ENCODE measurements around the gene DNAL1. TPM values are rescaled to one million over a fixed set of nuclear protein-coding genes. Genes with fewer than 3 reads are reported as not detected.
A peak's percentile ranks its signal among the peaks of the same experiment; 100 is the strongest.

The DNAL1 gene
- total and polyA plus RNA-seq, 2 of the 13 experiments (the other 11 are each of a cell fraction or from before 2014, with no cell fraction given) = 1.4 to 13.3 TPM

DNA sequence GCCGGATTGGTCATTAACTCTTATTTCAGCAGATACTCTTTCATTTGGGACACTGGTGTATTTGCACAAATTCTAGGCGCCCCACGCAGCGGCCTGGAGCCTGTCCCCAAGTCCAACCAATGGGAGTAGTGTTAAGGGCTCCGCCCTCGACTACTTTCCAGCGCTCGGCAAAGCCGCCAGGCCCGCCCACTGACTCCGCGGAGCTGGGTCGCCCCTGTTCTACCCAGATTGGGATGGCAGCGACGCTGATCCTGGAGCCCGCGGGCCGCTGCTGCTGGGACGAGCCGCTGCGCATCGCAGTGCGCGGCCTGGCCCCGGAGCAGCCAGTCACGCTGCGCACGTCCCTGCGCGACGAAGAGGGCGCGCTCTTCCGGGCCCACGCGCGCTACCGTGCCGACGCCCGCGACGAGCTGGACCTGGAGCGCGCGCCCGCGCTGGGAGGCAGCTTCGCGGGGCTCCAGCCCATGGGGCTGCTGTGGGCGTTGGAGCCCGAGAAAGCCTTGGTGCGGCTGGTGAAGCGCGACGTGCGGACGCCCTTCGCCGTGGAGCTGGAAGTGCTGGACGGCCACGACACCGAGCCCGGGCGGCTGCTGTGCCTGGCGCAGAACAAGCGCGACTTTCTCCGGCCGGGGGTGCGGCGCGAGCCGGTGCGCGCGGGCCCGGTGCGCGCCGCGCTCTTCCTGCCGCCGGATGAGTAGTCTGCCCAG is 32.3 kb upstream of the DNAL1 start, which contains the start of gene ACOT6 (continued):
- TF ChIP-seq, protein P1, sequence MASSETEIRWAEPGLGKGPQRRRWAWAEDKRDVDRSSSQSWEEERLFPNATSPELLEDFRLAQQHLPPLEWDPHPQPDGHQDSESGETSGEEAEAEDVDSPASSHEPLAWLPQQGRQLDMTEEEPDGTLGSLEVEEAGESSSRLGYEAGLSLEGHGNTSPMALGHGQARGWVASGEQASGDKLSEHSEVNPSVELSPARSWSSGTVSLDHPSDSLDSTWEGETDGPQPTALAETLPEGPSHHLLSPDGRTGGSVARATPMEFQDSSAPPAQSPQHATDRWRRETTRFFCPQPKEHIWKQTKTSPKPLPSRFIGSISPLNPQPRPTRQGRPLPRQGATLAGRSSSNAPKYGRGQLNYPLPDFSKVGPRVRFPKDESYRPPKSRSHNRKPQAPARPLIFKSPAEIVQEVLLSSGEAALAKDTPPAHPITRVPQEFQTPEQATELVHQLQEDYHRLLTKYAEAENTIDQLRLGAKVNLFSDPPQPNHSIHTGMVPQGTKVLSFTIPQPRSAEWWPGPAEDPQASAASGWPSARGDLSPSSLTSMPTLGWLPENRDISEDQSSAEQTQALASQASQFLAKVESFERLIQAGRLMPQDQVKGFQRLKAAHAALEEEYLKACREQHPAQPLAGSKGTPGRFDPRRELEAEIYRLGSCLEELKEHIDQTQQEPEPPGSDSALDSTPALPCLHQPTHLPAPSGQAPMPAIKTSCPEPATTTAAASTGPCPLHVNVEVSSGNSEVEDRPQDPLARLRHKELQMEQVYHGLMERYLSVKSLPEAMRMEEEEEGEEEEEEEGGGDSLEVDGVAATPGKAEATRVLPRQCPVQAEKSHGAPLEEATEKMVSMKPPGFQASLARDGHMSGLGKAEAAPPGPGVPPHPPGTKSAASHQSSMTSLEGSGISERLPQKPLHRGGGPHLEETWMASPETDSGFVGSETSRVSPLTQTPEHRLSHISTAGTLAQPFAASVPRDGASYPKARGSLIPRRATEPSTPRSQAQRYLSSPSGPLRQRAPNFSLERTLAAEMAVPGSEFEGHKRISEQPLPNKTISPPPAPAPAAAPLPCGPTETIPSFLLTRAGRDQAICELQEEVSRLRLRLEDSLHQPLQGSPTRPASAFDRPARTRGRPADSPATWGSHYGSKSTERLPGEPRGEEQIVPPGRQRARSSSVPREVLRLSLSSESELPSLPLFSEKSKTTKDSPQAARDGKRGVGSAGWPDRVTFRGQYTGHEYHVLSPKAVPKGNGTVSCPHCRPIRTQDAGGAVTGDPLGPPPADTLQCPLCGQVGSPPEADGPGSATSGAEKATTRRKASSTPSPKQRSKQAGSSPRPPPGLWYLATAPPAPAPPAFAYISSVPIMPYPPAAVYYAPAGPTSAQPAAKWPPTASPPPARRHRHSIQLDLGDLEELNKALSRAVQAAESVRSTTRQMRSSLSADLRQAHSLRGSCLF (CRISPR knock-in tag; IDR thresholded peaks at IDR 0.05; ENCODE audit: borderline replicate concordance) = no peak
- TF ChIP-seq ARNT2 (CRISPR knock-in tag; IDR thresholded peaks at IDR 0.05; ENCODE audit: low read depth) (peak; percentile 60; the same call in 1 of the 2 replicates), RXRB (CRISPR knock-in tag; IDR thresholded peaks at IDR 0.05; ENCODE audit: borderline replicate concordance) (no peak), ZBTB21 (CRISPR knock-in tag; IDR thresholded peaks at IDR 0.05) (no peak), DPF2 (CRISPR knock-in tag; IDR thresholded peaks at IDR 0.05; ENCODE audit: borderline replicate concordance, low read depth) (no peak), MAFF (IDR thresholded peaks at IDR 0.05; ENCODE audit: low read depth, low read length) (no peak), ATF7 (IDR thresholded peaks at IDR 0.05) (no peak), ATF7 (CRISPR knock-in tag; IDR thresholded peaks at IDR 0.05) (no peak), ZNF225 (CRISPR knock-in tag; IDR thresholded peaks at IDR 0.05) (no peak), NFE2L1 (CRISPR knock-in tag; IDR thresholded peaks at IDR 0.05; ENCODE audit: borderline replicate concordance) (no peak), ZBTB7A (CRISPR knock-in tag; IDR thresholded peaks at IDR 0.05) (no peak), HOXA5 (CRISPR knock-in tag; IDR thresholded peaks at IDR 0.05) (0 out of 2 replicates have a peak, but pooled peaks have one; percentile 12), PHB2 (IDR thresholded peaks at IDR 0.05; ENCODE audit: partially characterized antibody) (no peak), NCOA1 (CRISPR knock-in tag; IDR thresholded peaks at IDR 0.05) (no peak), KMT2B (CRISPR knock-in tag; IDR thresholded peaks at IDR 0.05) (no peak)
- TF ChIP-seq, protein P2, sequence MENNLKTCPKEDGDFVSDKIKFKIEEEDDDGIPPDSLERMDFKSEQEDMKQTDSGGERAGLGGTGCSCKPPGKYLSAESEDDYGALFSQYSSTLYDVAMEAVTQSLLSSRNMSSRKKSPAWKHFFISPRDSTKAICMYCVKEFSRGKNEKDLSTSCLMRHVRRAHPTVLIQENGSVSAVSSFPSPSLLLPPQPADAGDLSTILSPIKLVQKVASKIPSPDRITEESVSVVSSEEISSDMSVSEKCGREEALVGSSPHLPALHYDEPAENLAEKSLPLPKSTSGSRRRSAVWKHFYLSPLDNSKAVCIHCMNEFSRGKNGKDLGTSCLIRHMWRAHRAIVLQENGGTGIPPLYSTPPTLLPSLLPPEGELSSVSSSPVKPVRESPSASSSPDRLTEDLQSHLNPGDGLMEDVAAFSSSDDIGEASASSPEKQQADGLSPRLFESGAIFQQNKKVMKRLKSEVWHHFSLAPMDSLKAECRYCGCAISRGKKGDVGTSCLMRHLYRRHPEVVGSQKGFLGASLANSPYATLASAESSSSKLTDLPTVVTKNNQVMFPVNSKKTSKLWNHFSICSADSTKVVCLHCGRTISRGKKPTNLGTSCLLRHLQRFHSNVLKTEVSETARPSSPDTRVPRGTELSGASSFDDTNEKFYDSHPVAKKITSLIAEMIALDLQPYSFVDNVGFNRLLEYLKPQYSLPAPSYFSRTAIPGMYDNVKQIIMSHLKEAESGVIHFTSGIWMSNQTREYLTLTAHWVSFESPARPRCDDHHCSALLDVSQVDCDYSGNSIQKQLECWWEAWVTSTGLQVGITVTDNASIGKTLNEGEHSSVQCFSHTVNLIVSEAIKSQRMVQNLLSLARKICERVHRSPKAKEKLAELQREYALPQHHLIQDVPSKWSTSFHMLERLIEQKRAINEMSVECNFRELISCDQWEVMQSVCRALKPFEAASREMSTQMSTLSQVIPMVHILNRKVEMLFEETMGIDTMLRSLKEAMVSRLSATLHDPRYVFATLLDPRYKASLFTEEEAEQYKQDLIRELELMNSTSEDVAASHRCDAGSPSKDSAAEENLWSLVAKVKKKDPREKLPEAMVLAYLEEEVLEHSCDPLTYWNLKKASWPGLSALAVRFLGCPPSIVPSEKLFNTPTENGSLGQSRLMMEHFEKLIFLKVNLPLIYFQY (CRISPR knock-in tag; IDR thresholded peaks at IDR 0.05; ENCODE audit: borderline replicate concordance) = 0 out of 2 replicates have a peak, but pooled peaks have one; percentile 26
- TF ChIP-seq, protein P3, sequence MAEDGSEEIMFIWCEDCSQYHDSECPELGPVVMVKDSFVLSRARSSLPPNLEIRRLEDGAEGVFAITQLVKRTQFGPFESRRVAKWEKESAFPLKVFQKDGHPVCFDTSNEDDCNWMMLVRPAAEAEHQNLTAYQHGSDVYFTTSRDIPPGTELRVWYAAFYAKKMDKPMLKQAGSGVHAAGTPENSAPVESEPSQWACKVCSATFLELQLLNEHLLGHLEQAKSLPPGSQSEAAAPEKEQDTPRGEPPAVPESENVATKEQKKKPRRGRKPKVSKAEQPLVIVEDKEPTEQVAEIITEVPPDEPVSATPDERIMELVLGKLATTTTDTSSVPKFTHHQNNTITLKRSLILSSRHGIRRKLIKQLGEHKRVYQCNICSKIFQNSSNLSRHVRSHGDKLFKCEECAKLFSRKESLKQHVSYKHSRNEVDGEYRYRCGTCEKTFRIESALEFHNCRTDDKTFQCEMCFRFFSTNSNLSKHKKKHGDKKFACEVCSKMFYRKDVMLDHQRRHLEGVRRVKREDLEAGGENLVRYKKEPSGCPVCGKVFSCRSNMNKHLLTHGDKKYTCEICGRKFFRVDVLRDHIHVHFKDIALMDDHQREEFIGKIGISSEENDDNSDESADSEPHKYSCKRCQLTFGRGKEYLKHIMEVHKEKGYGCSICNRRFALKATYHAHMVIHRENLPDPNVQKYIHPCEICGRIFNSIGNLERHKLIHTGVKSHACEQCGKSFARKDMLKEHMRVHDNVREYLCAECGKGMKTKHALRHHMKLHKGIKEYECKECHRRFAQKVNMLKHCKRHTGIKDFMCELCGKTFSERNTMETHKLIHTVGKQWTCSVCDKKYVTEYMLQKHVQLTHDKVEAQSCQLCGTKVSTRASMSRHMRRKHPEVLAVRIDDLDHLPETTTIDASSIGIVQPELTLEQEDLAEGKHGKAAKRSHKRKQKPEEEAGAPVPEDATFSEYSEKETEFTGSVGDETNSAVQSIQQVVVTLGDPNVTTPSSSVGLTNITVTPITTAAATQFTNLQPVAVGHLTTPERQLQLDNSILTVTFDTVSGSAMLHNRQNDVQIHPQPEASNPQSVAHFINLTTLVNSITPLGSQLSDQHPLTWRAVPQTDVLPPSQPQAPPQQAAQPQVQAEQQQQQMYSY (CRISPR knock-in tag; IDR thresholded peaks at IDR 0.05) = 0 out of 2 replicates have a peak, but pooled peaks have one; percentile 42

Measured in HepG2 (cell line).